Measurements from ENCODE around the gene MGP. TPM values are rescaled to one million over a fixed set of nuclear protein-coding genes. Genes with fewer than 3 reads are reported as not detected.

The MGP gene
- total RNA-seq, 2 experiments from 2014 or later: not detected

- CTCF ChIA-PET (ENCODE audit: unreplicated experiment): no interaction called here
Observed at GRCh38 chr12:14923944-14924343, 38.3 kb upstream of the MGP start.

GRCh38 chr12:14921218-14921617 lies 35.6 kb upstream of the MGP start:
- TF ChIP-seq CTCF (conservative IDR thresholded peaks at IDR 0.05; ENCODE audit: low read length) (no peak), EZH2phosphoT487 (IDR thresholded peaks at IDR 0.05; ENCODE audit: borderline replicate concordance, low read depth, low read length) (no peak)
- Histone ChIP-seq H3K4me3 (ENCODE audit: low read depth, low read length, poor library complexity, severe bottlenecking) (no peak overlapping the region), H2AFZ (ENCODE audit: low read length) (0 out of 2 replicates have a peak overlapping the region, but pooled peaks have one; percentile 59), H3K36me3 (ENCODE audit: insufficient read depth, low read length) (peaks cover 16% of the 10 kb centered on the region; the same call in 1 of the 2 replicates), H3K9me2 (ENCODE audit: insufficient read depth, low read length) (no peaks in the 10 kb centered on the region), H3K27ac (ENCODE audit: low read depth, low read length, poor library complexity, severe bottlenecking) (no peak overlapping the region), H3K4me1 (ENCODE audit: insufficient read depth, low read length, poor library complexity, severe bottlenecking) (peaks cover 11% of the 10 kb centered on the region), H3K4me2 (ENCODE audit: low read length) (peak overlapping the region; percentile 10; the same call in 1 of the 2 replicates), H3K79me2 (ENCODE audit: insufficient read depth, low read depth, low read length) (no peaks in the 10 kb centered on the region), H3K9me3 (ENCODE audit: low read length) (no peaks in the 10 kb centered on the region), H4K20me1 (ENCODE audit: insufficient read depth, low read length) (no peaks in the 10 kb centered on the region)
- intact Hi-C loops (cut with micrococcal nuclease; ENCODE audit: unreplicated experiment): no loop called here
- BruUV-seq (replicated peaks): no TSS peak
- ChIA-PET CTCF (ENCODE audit: unreplicated experiment) (interaction anchor here (0.9 kb wide), 1 partner anchor 65 kb away, joined by 3 read pairs; no protein-coding TSS in a partner anchor), POLR2A (interaction anchor here (0.7 to 1.1 kb wide), 2 partner anchors 9 to 73 kb away, joined by 3 read pairs; no protein-coding TSS in a partner anchor)
- DNase-seq (ENCODE audit: low spot score): no peak

More at GRCh38 chr12:14923944-14924343, 38.3 kb upstream of the MGP start:
- no peak overlapping the region for H3K4me2 ChIP-seq (ENCODE audit: low read length)
- no peak for DNase-seq (ENCODE audit: low spot score)
- H3K36me3 ChIP-seq (ENCODE audit: insufficient read depth, low read length): peaks cover 8% of the 10 kb centered on the region; the same call in 1 of the 2 replicates
- no TSS peak for BruUV-seq (replicated peaks)
- TF ChIP-seq EZH2phosphoT487 (IDR thresholded peaks at IDR 0.05; ENCODE audit: borderline replicate concordance, low read depth, low read length): no peak
- no peak for TF ChIP-seq CTCF (conservative IDR thresholded peaks at IDR 0.05; ENCODE audit: low read length)
- H4K20me1 ChIP-seq (ENCODE audit: insufficient read depth, low read length): no peaks in the 10 kb centered on the region
- intact Hi-C loops (cut with micrococcal nuclease; ENCODE audit: unreplicated experiment): no loop called here
- no peaks in the 10 kb centered on the region for H3K9me2 ChIP-seq (ENCODE audit: insufficient read depth, low read length)
- no peaks in the 10 kb centered on the region for H3K9me3 ChIP-seq (ENCODE audit: low read length)
- H2AFZ ChIP-seq (ENCODE audit: low read length): no peak overlapping the region
- peaks cover 16% of the 10 kb centered on the region for H3K4me1 ChIP-seq (ENCODE audit: insufficient read depth, low read length, poor library complexity, severe bottlenecking)
- no peak overlapping the region for H3K27ac ChIP-seq (ENCODE audit: low read depth, low read length, poor library complexity, severe bottlenecking)
- POLR2A ChIA-PET: interaction anchor here (0.7 to 0.8 kb wide), 2 partner anchors 41 to 277 kb away, joined by 3 to 4 read pairs; no protein-coding TSS in a partner anchor
- no peaks in the 10 kb centered on the region for H3K79me2 ChIP-seq (ENCODE audit: insufficient read depth, low read depth, low read length)
- no peak overlapping the region for H3K4me3 ChIP-seq (ENCODE audit: low read depth, low read length, poor library complexity, severe bottlenecking)

GRCh38 chr12:14920475-14921126 lies 34.9 kb upstream of the MGP start:
- Histone ChIP-seq H3K79me2 (ENCODE audit: insufficient read depth, low read depth, low read length) (no peaks in the 10 kb centered on the region), H3K4me3 (ENCODE audit: low read depth, low read length, poor library complexity, severe bottlenecking) (no peak overlapping the region), H2AFZ (ENCODE audit: low read length) (0 out of 2 replicates have a peak overlapping the region, but pooled peaks have one; percentile 59), H3K9me3 (ENCODE audit: low read length) (no peaks in the 10 kb centered on the region), H3K36me3 (ENCODE audit: insufficient read depth, low read length) (peaks cover 16% of the 10 kb centered on the region; the same call in 1 of the 2 replicates), H4K20me1 (ENCODE audit: insufficient read depth, low read length) (no peaks in the 10 kb centered on the region), H3K27ac (ENCODE audit: low read depth, low read length, poor library complexity, severe bottlenecking) (no peak overlapping the region), H3K4me2 (ENCODE audit: low read length) (peak overlapping the region; percentile 10; the same call in 1 of the 2 replicates), H3K4me1 (ENCODE audit: insufficient read depth, low read length, poor library complexity, severe bottlenecking) (peaks cover 11% of the 10 kb centered on the region), H3K9me2 (ENCODE audit: insufficient read depth, low read length) (no peaks in the 10 kb centered on the region)
- ChIA-PET CTCF (ENCODE audit: unreplicated experiment) (interaction anchor here (0.9 kb wide), 1 partner anchor 65 kb away, joined by 3 read pairs; no protein-coding TSS in a partner anchor), POLR2A (interaction anchor here (0.9 to 1.1 kb wide), 2 partner anchors 8 to 73 kb away, joined by 3 to 4 read pairs; no protein-coding TSS in a partner anchor)
- DNase-seq (ENCODE audit: low spot score): no peak
- TF ChIP-seq CTCF (conservative IDR thresholded peaks at IDR 0.05; ENCODE audit: low read length) (no peak), EZH2phosphoT487 (IDR thresholded peaks at IDR 0.05; ENCODE audit: borderline replicate concordance, low read depth, low read length) (no peak)
- no TSS peak for BruUV-seq (replicated peaks)
- intact Hi-C loops (cut with micrococcal nuclease; ENCODE audit: unreplicated experiment): no loop called here

All from OCI-LY7 (cell line).